ENCODE data around the gene FUNDC2. TPM values are rescaled to one million over a fixed set of nuclear protein-coding genes. Genes with fewer than 3 reads are reported as not detected.
"Not testable (repeated sequence)": the region's sequence is repeated elsewhere in the genome, so short reads cannot be mapped to it uniquely, and the experiment has no call there.

FUNDC2 gene
- total RNA-seq, 2 donors from 2014 or later, result 146 to 178 TPM

GRCh38 chrX:155000841-155001240 lies 25.8 kb upstream of the FUNDC2 start:
- Histone ChIP-seq H3K36me3 (no peaks in the 10 kb centered on the region), H3K27me3 (no peaks in the 10 kb centered on the region), H3K4me1 (peaks cover 0 to 6% of the 10 kb centered on the region in 2 donors), H3K9me3 (no peaks in the 10 kb centered on the region), H3K4me3 (no peak overlapping the region), H3K27ac (no peak overlapping the region)
- TF ChIP-seq CTCF (IDR thresholded peaks at IDR 0.05), result no peak
- DNase-seq (ENCODE audit: low spot score), result no peak

GRCh38 chrX:155001873-155002272 lies 24.8 kb upstream of the FUNDC2 start:
- no peak for TF ChIP-seq CTCF (IDR thresholded peaks at IDR 0.05)
- no peak for DNase-seq (ENCODE audit: low spot score)
- Histone ChIP-seq H3K27ac (no peak overlapping the region), H3K4me3 (no peak overlapping the region), H3K36me3 (no peaks in the 10 kb centered on the region), H3K4me1 (peaks cover 0 to 6% of the 10 kb centered on the region in 2 donors), H3K9me3 (no peaks in the 10 kb centered on the region), H3K27me3 (no peaks in the 10 kb centered on the region)

GRCh38 chrX:155005190-155005589 lies 21.5 kb upstream of the FUNDC2 start:
- H3K9me3 ChIP-seq, result no peaks in the 10 kb centered on the region
- no peak for TF ChIP-seq CTCF (IDR thresholded peaks at IDR 0.05)
- H3K27ac ChIP-seq, result no peak overlapping the region
- H3K27me3 ChIP-seq, result no peaks in the 10 kb centered on the region
- H3K36me3 ChIP-seq, result no peaks in the 10 kb centered on the region
- H3K4me1 ChIP-seq, result peaks cover 0 to 20% of the 10 kb centered on the region in 2 donors
- H3K4me3 ChIP-seq, result no peak overlapping the region
- no peak for DNase-seq (ENCODE audit: low spot score)

- not testable (repeated sequence) for H3K9me3 ChIP-seq; DNase-seq (ENCODE audit: low spot score); H3K27me3 ChIP-seq; H3K4me3 ChIP-seq; H3K36me3 ChIP-seq; H3K27ac ChIP-seq
- peaks cover 0 to 23% of the 10 kb centered on the region in 2 donors for H3K4me1 ChIP-seq
Measured at GRCh38 chrX:155006379-155006778, 20.3 kb upstream of the FUNDC2 start.

- not testable (repeated sequence) for H3K27me3 ChIP-seq; H3K4me3 ChIP-seq; H3K9me3 ChIP-seq; H3K36me3 ChIP-seq; DNase-seq (ENCODE audit: low spot score)
- peaks cover 0 to 23% of the 10 kb centered on the region in 2 donors for H3K4me1 ChIP-seq
- peak overlapping the region; percentile 51 to 56 for H3K27ac ChIP-seq
Measured at GRCh38 chrX:155006913-155007671, 19.6 kb upstream of the FUNDC2 start.

- not testable (repeated sequence) for H3K27me3 ChIP-seq; DNase-seq (ENCODE audit: low spot score); H3K36me3 ChIP-seq; H3K9me3 ChIP-seq; H3K4me3 ChIP-seq
- H3K27ac ChIP-seq, result peak overlapping the region in 1 of 2 donors; percentile 51
- peaks cover 0 to 23% of the 10 kb centered on the region in 2 donors for H3K4me1 ChIP-seq
Measured at GRCh38 chrX:155008578-155008977, 18.1 kb upstream of the FUNDC2 start.

- TF ChIP-seq CTCF (IDR thresholded peaks at IDR 0.05), result no peak
Measured at GRCh38 chrX:155009994-155010472, 16.6 kb upstream of the FUNDC2 start.

More at GRCh38 chrX:155009994-155010472, 16.6 kb upstream of the FUNDC2 start:
- Histone ChIP-seq H3K27me3 (no peaks in the 10 kb centered on the region), H3K36me3 (no peaks in the 10 kb centered on the region), H3K9me3 (no peaks in the 10 kb centered on the region), H3K4me3 (no peak overlapping the region), H3K27ac (peak overlapping the region; percentile 56 to 69), H3K4me1 (peaks cover 0 to 23% of the 10 kb centered on the region in 2 donors)
- DNase-seq (ENCODE audit: low spot score), result no peak

Data from right atrium auricular region (tissue), 2 donors.